ENCODE measurements around the gene EFNB3. TPM values are rescaled to one million over a fixed set of nuclear protein-coding genes. Genes with fewer than 3 reads are reported as not detected.

The EFNB3 gene
- total RNA-seq, 1 donor from 2014 or later, result 28.2 TPM

- Mint-ChIP-seq H3K36me3 (no peaks in the 10 kb centered on the region), H3K27ac (no peak overlapping the region), H3K4me1 (no peaks in the 10 kb centered on the region), H3K4me3 (no peak overlapping the region), H3K27me3 (ENCODE audit: low read depth) (peaks cover 33% of the 10 kb centered on the region), H3K9me3 (no peaks in the 10 kb centered on the region)
- DNase-seq (ENCODE audit: low spot score in 2 of 2, unreplicated experiment in 2 of 2), result no peak
- TF ChIP-seq, protein P1, sequence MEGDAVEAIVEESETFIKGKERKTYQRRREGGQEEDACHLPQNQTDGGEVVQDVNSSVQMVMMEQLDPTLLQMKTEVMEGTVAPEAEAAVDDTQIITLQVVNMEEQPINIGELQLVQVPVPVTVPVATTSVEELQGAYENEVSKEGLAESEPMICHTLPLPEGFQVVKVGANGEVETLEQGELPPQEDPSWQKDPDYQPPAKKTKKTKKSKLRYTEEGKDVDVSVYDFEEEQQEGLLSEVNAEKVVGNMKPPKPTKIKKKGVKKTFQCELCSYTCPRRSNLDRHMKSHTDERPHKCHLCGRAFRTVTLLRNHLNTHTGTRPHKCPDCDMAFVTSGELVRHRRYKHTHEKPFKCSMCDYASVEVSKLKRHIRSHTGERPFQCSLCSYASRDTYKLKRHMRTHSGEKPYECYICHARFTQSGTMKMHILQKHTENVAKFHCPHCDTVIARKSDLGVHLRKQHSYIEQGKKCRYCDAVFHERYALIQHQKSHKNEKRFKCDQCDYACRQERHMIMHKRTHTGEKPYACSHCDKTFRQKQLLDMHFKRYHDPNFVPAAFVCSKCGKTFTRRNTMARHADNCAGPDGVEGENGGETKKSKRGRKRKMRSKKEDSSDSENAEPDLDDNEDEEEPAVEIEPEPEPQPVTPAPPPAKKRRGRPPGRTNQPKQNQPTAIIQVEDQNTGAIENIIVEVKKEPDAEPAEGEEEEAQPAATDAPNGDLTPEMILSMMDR (IDR thresholded peaks at IDR 0.05; ENCODE audit: unreplicated experiment), result no peak
Observed at GRCh38 chr17:7732981-7733539, 28.1 kb downstream of the EFNB3 start.

- Mint-ChIP-seq H3K9me3 (no peaks in the 10 kb centered on the region), H3K36me3 (no peaks in the 10 kb centered on the region), H3K27ac (no peak overlapping the region), H3K4me1 (no peaks in the 10 kb centered on the region), H3K4me3 (no peak overlapping the region), H3K27me3 (ENCODE audit: low read depth) (peaks cover 51% of the 10 kb centered on the region)
- TF ChIP-seq, protein P1 (IDR thresholded peaks at IDR 0.05; ENCODE audit: unreplicated experiment), result no peak
- no peak for DNase-seq (ENCODE audit: low spot score in 2 of 2, unreplicated experiment in 2 of 2)
Observed at GRCh38 chr17:7737601-7738000, 32.6 kb downstream of the EFNB3 start.

- Mint-ChIP-seq H3K9me3 (no peaks in the 10 kb centered on the region), H3K4me3 (no peak overlapping the region), H3K27me3 (ENCODE audit: low read depth) (peaks cover 39% of the 10 kb centered on the region), H3K4me1 (peaks cover 5% of the 10 kb centered on the region), H3K36me3 (no peaks in the 10 kb centered on the region), H3K27ac (no peak overlapping the region)
- TF ChIP-seq, protein P1 (IDR thresholded peaks at IDR 0.05; ENCODE audit: unreplicated experiment), result no peak
- DNase-seq (ENCODE audit: low spot score in 2 of 2, unreplicated experiment in 2 of 2), result no peak
Observed at GRCh38 chr17:7739746-7740145, 34.7 kb downstream of the EFNB3 start.

GRCh38 chr17:7740481-7741001, 35.5 kb downstream of the EFNB3 start:
- DNase-seq (ENCODE audit: low spot score in 2 of 2, unreplicated experiment in 2 of 2), result no peak
- peaks cover 5% of the 10 kb centered on the region for H3K4me1 Mint-ChIP-seq
- no peak overlapping the region for H3K27ac Mint-ChIP-seq
- H3K9me3 Mint-ChIP-seq, result no peaks in the 10 kb centered on the region
- H3K36me3 Mint-ChIP-seq, result no peaks in the 10 kb centered on the region
- TF ChIP-seq, protein P1 (IDR thresholded peaks at IDR 0.05; ENCODE audit: unreplicated experiment), result no peak
- no peak overlapping the region for H3K4me3 Mint-ChIP-seq
- H3K27me3 Mint-ChIP-seq (ENCODE audit: low read depth), result peaks cover 39% of the 10 kb centered on the region

- Mint-ChIP-seq H3K36me3 (no peaks in the 10 kb centered on the region), H3K4me1 (peaks cover 16% of the 10 kb centered on the region), H3K27ac (no peak overlapping the region), H3K27me3 (ENCODE audit: low read depth) (peaks cover 23% of the 10 kb centered on the region), H3K4me3 (no peak overlapping the region), H3K9me3 (no peaks in the 10 kb centered on the region)
- no peak for DNase-seq (ENCODE audit: low spot score in 2 of 2, unreplicated experiment in 2 of 2)
- TF ChIP-seq, protein P1 (IDR thresholded peaks at IDR 0.05; ENCODE audit: unreplicated experiment), result no peak
Observed at GRCh38 chr17:7742729-7743128, 37.7 kb downstream of the EFNB3 start.

Measured in mesothelial cell of epicardium (in vitro differentiated cells).